Eye (tissue), 1 donor: ENCODE measurements around the gene CACNA1C.
A peak's percentile ranks its signal among the peaks of the same experiment; 100 is the strongest.

Experiments
- DNase-seq: peaks from one replicate; pipeline ENCODE4 v3.0.0-alpha.2; 2015

CACNA1C gene

DNA sequence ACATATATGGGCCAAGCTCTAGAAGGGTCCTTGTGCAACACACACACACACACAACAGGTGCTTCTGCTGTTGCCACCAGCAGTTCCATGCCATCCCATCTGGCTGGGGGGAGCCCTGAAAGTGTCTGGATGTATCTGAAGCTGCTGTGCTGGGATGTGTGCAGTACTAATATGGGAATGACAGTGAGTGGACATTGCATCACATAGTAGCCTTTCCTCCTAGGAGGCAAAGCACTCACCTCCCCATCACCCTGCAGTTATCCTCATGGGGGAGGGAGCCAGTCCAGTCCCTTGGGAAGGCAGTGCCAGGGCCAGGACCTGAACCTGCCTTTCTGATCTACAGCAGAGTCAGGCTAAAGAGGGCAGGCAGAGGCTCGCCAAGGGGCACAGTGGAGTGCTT lies 208.9 kb downstream of the CACNA1C start:
- DNase-seq: no peak

DNA sequence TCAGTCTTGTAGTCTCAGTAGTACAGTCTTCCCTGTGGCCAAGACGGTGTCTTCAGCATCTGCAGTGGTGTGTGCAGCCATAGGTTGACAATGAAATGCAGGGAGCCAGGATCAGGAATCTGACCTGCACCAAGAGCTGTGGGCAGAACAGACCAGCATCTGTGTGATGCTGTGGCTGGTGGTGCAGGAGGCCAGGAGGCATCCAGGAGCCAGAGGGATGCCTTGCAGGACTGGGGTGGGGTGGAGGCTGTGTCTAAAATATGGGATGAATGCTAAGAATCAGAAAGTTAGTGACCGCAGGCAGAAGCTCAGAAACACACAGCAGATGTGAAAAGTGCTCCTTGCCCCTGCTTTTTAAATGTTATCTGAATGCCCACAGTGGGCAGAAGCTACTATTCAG lies 209.7 kb downstream of the CACNA1C start:
- no peak for DNase-seq

DNA sequence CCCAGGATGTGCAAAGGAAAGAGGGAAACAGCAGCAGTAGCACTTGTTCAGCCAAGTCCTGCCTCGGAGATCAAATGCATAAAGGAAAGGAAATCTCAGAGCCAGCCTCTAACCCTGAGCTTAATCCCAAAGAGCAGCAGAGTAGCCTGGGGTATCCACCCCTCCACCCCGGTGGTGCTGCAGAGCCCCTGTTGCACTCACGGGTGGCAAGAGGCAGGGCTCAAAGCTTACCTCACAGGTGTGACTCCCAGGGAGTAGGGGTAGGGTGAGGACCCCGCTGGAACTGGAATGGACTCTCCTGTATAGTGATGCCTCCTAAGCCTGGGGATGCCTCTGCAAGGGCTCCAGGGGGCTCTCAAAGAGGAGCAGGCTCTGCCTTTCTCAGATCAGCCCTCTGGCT lies 211.1 kb downstream of the CACNA1C start:
- no peak for DNase-seq

DNA sequence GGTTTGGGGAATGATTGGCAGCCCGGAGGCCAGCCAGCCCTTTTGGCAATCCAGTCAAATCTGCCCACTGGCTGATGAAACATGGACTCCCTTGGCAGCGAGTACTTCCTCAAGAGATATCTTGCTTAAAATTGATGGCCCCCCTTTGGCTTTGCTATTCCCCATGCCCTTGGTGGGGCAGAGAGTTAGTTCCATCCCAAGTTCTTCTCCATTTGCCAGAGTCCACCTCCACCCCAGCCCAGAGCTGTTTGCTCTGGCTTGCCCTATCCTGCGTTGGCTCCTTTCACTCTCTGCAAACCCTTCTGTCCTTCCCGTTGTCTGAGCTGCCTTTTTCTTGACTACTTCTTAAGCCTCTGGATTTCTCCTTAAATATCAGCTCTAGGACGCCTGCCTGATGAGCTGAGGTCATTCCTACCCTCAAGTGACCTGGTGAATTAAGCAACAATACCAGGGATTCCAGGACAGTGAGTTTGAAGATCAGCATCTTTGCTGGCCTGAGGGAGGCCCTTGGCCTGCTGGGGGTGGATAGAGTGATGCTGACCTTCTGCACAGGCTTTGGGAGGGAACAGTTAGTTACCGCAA lies 212.0 kb downstream of the CACNA1C start:
- no peak for DNase-seq

DNA sequence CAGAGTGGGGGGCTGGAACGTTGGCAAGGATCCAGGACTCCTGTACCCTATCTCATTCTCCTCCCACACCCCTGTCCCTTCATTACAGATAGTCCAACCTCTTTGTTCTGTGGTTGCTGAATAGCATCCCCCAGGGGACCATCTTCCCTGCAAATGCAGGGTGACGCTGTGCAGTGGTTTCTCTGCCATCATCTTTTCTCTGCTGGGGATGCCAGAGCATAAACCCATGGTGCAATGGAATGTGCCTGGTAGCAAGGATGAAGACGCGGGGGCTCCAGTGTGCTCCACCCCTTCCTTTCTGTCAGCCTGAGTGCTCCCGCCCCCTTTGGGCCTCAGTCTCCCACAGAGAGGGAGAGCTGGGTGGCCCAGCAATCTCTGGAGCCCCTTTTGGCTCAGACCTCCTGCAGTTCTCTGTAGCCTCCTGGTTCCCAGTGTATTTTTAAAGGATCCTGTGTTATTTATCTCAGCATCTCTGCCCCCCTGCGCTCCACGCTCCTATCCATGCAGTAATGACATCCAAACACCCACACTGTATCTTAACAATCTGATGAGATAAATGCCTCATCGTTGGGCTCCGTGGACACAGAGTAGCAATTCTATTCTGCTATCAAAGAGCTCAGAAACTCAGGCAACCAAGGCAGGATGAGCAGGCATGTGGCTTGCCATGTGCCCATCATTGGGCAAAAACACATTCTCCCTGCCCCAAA lies 212.8 kb downstream of the CACNA1C start:
- no peak for DNase-seq

DNA sequence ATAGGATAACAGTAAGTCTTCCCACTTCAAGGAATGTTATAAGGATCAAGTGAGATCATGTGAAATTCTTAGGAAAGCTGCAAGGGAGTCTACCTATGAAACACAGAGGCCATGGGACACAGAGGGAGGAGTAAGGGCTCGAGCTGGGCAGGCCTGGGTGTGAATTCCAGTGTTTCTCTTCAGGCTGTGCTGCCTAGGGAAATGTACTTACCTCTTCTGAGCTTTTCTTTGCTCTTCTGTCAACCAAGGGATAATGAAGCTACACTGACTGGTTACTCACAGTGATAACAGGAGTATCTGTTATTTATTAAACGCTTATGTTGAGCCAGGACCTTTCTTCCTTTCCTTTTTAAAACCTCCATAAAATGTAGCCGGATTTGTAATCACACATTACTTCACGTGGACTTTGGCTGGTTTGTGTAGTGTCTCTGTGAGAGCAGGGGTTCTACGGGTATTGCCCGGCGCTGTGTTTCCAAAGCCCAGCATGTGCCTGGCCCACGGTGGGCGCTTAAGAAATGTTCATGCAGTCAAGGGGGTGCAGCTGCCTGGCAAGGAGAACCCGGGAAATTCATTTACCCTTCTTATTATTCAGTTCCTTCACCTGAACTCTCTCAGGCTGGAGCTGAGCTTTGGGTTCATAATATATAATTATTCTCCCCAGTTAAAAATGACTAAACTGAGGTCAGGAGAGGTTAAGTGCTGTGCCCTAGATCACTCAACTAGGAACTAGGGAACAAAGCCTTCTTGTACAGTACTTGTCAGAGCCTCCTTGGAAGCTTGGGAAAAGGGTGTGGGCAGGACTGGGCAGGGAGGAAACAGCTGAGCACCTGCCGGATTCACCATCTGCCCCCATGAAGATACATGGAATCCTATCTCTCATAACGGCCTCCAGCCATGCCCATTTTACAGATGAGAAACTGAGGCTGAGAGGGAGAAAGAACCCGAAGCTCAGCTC lies 214.2 kb downstream of the CACNA1C start:
- no peak for DNase-seq

DNA sequence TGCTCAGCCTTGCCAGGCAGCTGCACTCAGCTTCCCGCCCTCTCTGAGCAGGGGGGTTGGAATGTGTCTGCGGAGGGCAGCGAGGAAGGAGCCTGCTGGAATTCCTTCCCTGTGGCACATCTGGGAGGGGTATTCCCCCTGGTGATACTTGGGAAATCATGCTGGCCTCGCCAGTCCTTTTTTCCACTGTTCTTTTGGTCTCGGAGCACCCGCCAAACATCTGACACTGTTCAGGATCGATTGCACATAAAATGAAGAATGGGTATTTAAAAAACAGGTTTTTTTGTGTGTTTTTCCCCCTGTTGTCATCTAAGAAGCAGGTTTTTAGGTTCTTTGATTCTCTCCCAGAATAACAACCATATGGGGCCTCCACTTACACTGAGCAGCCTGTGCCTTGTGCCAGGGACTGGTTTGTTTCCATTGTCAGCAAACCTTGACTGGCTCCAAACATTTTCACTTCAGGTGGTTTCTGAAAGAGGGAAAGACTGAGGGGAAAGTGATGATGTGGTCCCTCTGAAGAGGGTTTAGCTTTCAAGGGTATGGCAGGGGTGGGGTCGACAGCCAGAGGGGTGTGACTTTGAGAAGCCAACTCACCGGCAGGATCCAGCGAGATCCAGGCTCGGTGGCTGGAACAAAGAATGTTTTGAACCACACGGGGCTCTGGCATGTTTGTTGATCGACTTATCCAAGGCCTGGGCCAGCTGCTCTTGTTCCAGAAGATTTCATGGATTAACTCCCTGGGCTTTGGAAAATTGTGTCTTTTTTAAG lies 215.1 kb downstream of the CACNA1C start:
- DNase-seq: peak; percentile 52

DNA sequence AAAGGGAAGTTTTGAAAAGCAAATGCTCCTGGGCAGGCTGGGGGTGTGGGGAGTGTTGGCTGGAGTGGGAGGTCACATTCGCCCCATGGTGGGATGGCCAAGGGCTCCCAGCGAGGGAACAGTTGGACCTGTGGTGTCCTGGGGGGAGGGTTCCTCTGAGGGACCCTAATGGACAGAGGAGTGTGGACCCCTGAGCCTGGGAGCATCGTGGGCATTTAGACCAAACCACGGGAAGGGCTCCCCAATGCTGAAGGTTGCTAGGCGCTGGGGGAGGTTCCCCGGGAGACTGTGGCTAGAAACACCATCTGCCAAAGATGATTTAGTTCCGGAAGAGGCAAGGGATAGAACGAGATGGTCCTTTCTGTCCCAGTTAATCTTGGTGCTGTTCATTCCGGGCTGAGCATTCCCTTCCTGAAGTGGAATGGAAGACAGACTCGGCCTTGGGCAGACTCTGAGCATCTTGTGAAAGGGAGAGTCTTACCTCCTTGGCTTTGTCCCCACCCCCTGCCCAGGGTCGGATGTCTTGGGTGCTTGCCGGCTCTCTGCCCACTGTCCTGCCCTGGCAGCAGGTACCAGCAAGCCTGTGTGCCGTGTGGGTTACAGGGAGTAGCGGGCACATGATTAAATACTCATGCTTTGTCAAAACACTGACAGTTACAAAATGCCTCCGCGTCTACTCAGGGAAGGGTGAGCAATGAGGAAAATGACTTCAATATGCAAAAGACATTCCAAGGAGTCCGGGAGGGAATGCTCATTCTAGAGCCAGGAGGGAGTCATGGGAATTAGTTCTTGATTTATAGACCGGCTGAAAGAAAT lies 215.9 kb downstream of the CACNA1C start:
- no peak for DNase-seq

DNA sequence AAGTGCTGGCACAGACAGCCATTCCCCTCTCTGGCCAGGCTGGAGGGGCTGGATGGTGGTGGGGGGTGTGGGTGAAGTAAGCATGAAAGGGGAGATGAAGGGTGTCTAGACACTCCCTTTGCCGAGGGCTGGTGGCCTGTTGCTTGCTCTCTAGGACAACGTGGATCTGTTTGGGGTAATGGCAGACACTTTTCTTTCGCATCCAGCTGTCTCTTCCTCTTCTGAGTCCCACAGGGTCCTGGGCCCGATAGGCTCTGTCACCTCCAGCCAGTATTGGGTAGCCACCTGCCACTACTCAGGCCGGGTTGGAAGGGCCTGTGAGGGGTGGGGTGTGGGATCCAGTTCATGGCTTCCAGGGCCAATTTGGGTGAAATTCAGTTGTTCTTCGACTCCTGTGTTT lies 218.1 kb downstream of the CACNA1C start:
- DNase-seq: no peak

DNA sequence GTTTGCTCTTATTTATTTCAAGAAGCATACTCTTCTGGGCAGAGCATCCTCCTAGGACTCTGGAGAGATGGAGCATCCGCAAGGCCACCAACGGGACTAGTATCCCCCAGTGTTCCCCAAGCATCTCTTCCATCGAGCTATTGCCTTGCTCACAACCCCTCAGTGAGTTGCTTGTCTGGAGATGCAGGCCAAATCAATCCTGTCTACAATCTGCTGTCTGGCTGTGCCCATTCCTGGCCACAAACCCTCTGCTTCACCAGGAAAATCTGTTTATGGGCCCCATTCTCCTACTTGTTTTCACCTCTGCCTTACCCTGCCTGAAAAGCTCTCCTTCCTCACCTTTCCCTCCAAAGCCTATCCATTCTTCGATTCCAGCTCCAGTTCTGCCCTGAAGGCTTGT lies 219.2 kb downstream of the CACNA1C start:
- DNase-seq: no peak

DNA sequence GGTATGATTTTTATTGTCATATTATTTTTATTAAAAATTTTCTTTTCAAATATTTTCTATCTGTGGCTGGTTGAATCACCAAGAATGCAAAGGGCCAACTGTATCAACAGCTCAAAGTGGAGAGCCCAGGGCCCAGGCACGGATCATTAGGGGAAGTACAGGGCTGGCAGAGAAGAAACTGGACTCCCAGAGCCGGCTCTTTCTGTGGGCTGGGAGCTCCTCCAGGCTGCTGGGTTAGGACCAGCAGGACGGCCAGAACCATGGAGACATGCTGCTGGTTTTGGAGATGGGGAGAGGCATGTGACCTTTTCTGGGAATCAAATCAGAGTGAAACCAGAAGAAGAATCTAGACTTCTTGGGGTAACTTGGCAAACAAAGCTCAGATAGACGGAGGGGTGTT lies 220.5 kb downstream of the CACNA1C start:
- DNase-seq: no peak

DNA sequence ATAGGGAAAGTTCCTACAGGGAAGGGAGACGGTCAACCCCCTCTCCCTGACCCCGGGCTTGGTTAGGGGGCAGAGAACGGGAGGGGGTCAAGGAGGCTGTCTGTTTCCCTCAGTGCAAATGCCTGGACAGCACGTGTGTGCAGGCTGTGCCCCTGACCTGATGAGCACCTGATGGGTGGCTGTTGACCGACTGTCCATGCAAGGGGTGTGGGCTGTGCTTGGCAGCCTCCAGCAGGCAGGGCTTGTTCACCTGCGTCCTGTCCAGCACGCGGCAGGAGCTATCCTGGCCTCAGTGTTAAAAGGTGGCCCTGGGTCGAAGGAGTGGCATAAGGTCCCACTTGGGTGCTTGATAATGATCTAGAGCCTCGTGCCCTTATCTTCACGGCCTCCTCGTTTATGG lies 221.0 kb downstream of the CACNA1C start:
- no peak for DNase-seq

DNA sequence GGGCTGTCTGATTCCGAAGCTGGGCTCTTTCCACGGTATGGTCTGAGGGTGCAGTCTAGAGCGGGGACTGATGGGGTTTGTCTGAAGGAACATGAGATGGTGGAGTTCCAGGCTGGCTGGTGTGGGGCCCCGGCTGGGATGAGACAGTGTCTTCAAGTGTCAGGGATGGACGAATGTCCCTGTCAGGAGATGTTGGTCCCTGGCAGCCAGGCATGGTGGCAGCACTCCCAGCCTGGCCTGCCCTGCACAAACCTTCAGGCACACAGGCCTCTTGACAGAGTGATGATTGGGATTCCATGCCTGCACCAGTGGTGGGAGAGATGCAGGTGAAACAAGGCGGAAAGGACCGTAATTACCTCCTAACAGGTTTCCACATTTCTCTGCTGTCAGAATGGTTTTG lies 221.9 kb downstream of the CACNA1C start:
- no peak for DNase-seq

DNA sequence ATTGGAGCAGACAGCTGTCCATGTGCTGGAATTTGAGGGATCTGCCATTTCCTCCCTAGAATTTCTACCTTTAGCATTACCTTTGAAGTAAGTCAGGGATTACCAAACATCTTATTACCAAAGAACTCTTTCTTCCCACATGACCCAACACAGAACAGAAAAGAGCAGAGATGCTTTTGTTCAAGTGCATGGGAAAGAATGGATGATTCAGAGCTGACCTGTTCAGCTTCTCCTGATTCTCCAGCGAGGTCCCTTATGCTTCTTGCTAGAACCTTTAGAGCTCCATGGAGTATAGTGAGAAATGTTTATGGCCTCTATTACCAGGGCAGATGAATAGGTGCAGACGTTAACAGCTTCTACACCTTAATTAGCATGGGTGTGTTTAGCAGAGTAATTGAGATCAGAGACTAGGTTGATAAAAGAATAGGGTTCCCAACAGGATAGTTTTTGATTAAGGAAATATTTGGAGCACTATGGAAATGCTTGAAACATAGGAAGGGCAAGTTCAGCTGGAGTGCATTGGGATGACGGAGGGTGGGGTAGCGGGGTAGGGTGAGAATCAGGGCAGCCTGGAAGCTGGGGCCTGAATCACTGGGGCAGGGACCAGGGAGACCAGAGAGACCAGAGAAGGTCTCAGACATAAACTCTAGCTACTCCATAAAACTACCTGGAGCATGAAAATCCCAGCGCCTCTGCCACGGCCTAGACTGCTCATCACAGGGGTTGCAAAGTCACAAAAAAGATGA lies 223.7 kb downstream of the CACNA1C start:
- DNase-seq: no peak

DNA sequence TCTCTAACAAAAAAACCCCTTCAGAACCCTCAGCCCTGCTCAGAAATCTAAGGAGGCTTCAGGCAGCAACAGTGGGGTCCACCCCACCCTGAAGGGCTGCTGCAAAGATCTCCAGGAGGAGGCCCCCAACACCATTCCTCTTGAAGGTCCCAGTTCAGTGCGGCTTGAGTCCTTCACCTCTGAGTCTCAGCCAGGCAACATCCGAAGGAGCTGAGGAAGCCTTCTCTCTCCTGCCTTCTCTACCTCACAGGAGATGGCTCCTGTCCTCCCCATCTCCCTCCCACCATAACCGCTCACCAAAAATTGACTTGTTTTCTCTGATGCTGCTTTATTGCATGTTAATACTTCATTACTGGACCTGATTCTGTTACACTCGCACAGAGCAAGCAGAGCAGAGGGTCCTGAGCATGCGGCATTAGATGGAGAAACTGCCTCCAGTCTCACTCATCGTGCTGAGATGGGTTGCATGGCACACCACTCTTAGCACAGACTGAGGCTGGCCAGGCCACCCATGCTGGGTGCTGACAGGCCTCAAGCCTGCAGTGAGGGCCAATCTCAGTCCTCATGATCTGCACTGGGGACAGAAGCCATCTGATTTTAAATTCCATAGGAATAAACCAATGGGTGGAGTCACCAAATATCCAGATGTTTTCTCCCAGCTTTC lies 224.8 kb downstream of the CACNA1C start:
- DNase-seq: no peak

DNA sequence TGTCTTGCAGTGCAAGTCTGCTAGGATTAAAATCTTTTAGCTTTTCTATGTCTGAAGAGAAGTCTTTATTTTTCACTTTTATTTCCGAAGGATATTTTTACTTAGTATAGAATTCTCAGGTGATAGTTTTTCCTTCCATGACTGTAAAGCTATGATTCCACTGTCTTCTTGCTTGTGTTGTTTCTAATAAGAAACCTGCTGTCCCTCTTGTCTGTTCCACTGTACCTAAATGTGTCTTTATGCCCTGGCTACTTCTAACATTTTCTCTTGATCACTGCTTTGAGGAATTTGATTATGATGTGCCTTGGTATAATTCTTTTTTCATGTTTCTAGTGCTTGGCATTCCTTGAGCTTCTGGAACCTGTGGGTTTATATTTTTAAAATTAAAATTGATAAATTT lies 228.7 kb downstream of the CACNA1C start:
- DNase-seq: no peak

DNA sequence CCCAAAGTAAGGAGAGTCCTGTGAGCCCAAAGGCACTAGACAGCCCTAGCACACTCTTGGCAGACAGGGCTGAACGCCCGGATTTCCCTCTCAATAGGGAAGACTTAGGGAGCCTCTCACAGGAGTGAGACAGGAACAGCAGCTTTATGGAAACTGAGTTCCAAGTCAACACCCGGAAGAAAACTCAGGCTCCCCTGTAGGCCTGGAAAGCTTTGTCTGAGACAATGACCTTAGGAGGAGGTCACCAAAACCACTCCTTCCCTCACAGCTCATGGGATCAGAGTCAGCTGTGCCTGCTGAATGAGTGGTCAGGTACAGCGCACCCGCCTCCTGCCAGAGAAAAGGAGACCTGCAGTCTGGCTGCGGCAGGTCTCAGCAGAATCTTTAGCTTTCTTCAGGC lies 229.5 kb downstream of the CACNA1C start:
- DNase-seq: no peak

DNA sequence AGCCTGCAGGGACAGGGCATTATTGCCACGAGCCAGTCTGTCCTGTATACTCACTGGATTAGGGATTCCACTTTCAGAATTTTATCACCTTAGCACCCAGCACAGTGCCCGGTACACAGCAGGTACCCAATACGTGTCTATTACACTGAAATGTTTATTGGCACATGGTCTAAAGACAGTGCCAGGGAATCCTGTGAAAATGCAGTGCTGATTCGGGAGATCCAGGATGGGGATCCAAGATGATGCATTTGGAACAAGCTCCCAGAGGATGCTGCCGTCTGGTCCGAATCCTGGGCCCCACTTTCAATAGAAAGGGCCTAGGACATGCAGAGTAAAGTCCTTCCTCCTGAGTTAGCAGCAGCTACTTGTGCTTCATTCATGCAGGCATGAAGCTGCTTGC lies 230.7 kb downstream of the CACNA1C start:
- no peak for DNase-seq

DNA sequence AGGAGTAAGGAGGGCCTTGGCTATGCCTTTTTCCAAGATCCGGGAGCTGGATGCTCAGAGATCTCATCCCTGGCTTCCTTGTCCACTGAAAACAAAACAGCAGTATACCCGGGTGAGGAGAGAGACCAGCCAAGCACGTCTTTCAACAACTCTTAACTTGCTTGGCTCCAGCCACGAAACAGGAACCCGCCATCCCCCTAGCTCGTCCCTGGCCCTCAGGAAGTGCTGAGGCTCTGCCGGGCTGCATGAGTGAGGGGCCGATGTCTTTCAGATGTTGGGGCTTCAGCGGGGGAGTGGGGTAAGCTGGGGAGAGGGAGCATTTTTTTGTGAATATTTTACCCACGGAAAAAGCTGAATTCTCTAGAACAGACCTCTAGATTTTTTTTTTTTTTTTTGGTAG lies 231.1 kb downstream of the CACNA1C start:
- peak; percentile 76 for DNase-seq

DNA sequence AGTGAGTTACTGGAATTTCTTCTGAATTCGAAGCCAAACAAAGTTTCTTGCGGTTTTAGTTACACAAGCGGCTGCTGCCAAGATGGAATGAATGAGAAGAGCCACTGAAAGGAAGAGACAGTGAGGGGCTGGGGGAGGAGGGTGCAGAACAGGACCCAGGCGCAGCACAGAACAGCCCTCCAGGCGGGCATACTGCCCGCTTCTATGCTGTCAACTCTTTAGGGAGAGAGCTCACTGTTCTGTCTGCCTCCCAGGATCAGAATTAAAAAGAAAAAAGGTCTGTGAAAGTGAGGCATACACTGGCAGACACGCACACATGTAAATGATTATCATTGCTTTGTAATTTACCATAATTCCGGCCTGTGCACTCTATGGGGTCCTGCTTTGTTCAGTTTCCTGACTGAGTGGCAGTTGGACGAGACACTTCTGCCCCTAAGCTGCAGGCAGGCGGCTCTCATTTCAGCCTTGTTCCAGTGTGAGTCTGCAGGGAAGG lies 231.6 kb downstream of the CACNA1C start:
- DNase-seq: peak; percentile 71

DNA sequence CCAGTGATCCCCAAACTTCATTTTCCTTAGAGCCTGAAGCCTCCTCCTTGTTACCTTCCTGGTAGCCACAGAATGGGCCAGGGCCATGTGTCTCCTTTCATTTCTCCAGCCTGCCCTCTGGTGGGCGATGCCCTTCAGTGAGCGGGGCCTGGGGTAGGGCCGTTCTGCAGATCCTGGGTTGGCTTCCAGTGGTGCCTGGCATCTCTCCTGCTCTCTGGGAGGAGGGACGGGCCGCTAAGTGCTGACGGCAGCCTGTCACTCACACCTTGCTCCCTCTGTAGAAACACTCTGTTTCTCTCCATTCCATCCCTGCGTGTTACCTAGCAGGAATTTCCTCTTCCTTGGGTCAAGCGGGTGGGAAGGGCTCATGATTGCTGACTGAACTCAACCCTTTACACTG lies 232.1 kb downstream of the CACNA1C start:
- DNase-seq: peak; percentile 90
